HepG2 (cell line): ENCODE results near the gene RARA. TPM values are rescaled to one million over a fixed set of nuclear protein-coding genes. Genes with fewer than 3 reads are reported as not detected.

Experiments
- ADNP ChIP-seq: sonication (generic); formaldehyde crosslinking; IDR thresholded peaks from 2 replicates; pipeline ENCODE4 v1.4.0; 2020; ENCODE audit warnings: missing genetic modification reagents
- ATM ChIP-seq: fragments of 450-650 bp; IDR thresholded peaks from 2 replicates; pipeline ENCODE4 v1.7.1; 2017; ENCODE audit warnings: mild to moderate bottlenecking, borderline replicate concordance
- CBX1 ChIP-seq: IDR thresholded peaks from one replicate; pipeline ENCODE4 v1.6.1; 2016; ENCODE audit warnings: antibody characterized with exemption, low read depth
- GLI4 ChIP-seq: sonication (generic); formaldehyde crosslinking; IDR thresholded peaks from 2 replicates; pipeline ENCODE4 v1.5.1; 2020; ENCODE audit warnings: missing genetic modification reagents, mild to moderate bottlenecking, moderate library complexity, borderline replicate concordance
- HMGA1 ChIP-seq: sonication (generic); formaldehyde crosslinking; conservative IDR thresholded peaks from 2 replicates; pipeline ENCODE4 v1.4.0; 2020; ENCODE audit warnings: missing genetic modification reagents
- KDM5B ChIP-seq: sonication (generic); formaldehyde crosslinking; IDR thresholded peaks from 2 replicates; pipeline ENCODE4 v1.4.0; 2020; ENCODE audit warnings: missing genetic modification reagents, mild to moderate bottlenecking, borderline replicate concordance
- MTF2 ChIP-seq: sonication (generic); formaldehyde crosslinking; IDR thresholded peaks from 2 replicates; pipeline ENCODE4 v1.5.0; 2020; ENCODE audit warnings: missing genetic modification reagents, borderline replicate concordance
- NCOR1 ChIP-seq: fragments of 200-600 bp; sonication (generic); IDR thresholded peaks from 2 replicates; pipeline ENCODE4 v1.7.0; 2017; ENCODE audit warnings: antibody characterized with exemption, low read length, borderline replicate concordance
- NFKB2 ChIP-seq: sonication (generic); formaldehyde crosslinking; IDR thresholded peaks from 2 replicates; pipeline ENCODE4 v1.4.0; 2020; ENCODE audit warnings: missing genetic modification reagents, borderline replicate concordance
- RAD51 ChIP-seq: fragments of 450-650 bp; IDR thresholded peaks from 2 replicates; pipeline ENCODE4 v1.6.1; 2016; ENCODE audit warnings: borderline replicate concordance
- RARA ChIP-seq: IDR thresholded peaks from 2 replicates; pipeline ENCODE4 v1.6.1; 2016; ENCODE audit warnings: missing genetic modification reagents, missing compliant biosample characterization
- RELA ChIP-seq: sonication (generic); formaldehyde crosslinking; IDR thresholded peaks from 2 replicates; pipeline ENCODE4 v1.4.0; 2020; ENCODE audit warnings: missing genetic modification reagents
- ZFY ChIP-seq: sonication (generic); formaldehyde crosslinking; IDR thresholded peaks from 2 replicates; pipeline ENCODE4 v1.4.0; 2020; ENCODE audit warnings: missing genetic modification reagents
- ZNF556 ChIP-seq: sonication (generic); formaldehyde crosslinking; IDR thresholded peaks from 2 replicates; pipeline ENCODE4 v1.4.0; 2020; ENCODE audit warnings: mild to moderate bottlenecking, missing genetic modification reagents, borderline replicate concordance
- ZNF614 ChIP-seq: IDR thresholded peaks from 2 replicates; pipeline ENCODE4 v1.6.1; 2018; ENCODE audit warnings: missing biosample characterization, missing genetic modification reagents, inconsistent platforms, borderline replicate concordance
- ZNF768 ChIP-seq: sonication (generic); formaldehyde crosslinking; IDR thresholded peaks from 2 replicates; pipeline ENCODE4 v1.4.0; 2020; ENCODE audit warnings: missing genetic modification reagents
- polyA plus RNA-seq, 8 experiments: library from polyadenylated mRNA; depleted of rRNA in 3 of 8; stranded (reverse) in 7 of 8; unstranded in 1 of 8; fragments of >200 nt; fragmentation: Illumina TruSeq in 4 of 8; extraction: Trizol in 4 of 8; gene quantifications; 2 replicates each; pipeline versions ENCODE4 v1.2.1 to v1.2.3, GENCODE V29; 2011 to 2016; ENCODE audit warnings: low read depth in 4 of 8, missing spikeins in 1 of 8, mixed read lengths in 1 of 8; ENCODE audit not compliant: insufficient read depth in 1 of 8
- total RNA-seq, 5 experiments: library from RNA; depleted of rRNA; stranded (reverse); fragments of >200 nt; fragmentation: Illumina TruSeq; extraction: Trizol; gene quantifications; 2 replicates each; pipeline ENCODE4 v1.2.3, GENCODE V29; 2016; ENCODE audit warnings: low read depth in 1 of 5
- TF ChIP-seq, protein P1 (sequence below), 2 experiments: sonication (generic) in 1 of 2; formaldehyde crosslinking in 1 of 2; IDR thresholded peaks; 2 replicates each; pipeline versions ENCODE4 v1.6.1 to v1.9.0; 2014 to 2022; ENCODE audit warnings: antibody characterized with exemption in 1 of 2, borderline replicate concordance in 1 of 2, inconsistent platforms in 1 of 2, low read depth in 1 of 2, missing genetic modification reagents in 1 of 2
- TF ChIP-seq, protein P2 (sequence below): sonication (generic); formaldehyde crosslinking; IDR thresholded peaks from 2 replicates; pipeline ENCODE4 v1.8.0; 2022; ENCODE audit warnings: mild to moderate bottlenecking, missing genetic modification reagents, moderate library complexity
- TF ChIP-seq, protein P3 (sequence below): sonication (generic); formaldehyde crosslinking; IDR thresholded peaks from 2 replicates; pipeline ENCODE4 v1.8.0; 2022; ENCODE audit warnings: missing genetic modification reagents, mild to moderate bottlenecking, borderline replicate concordance
- TF ChIP-seq, protein P4 (sequence below): sonication (generic); formaldehyde crosslinking; IDR thresholded peaks from 2 replicates; pipeline ENCODE4 v1.4.0; 2020; ENCODE audit warnings: missing genetic modification reagents; ENCODE audit errors: not compliant biosample characterization

The RARA gene
- total and polyA plus RNA-seq, 2 of the 13 experiments (the other 11 are each of a cell fraction or from before 2014, with no cell fraction given), result 6.4 to 8.6 TPM

GRCh38 chr17:40355123-40355803, 46.3 kb downstream of the RARA start (continued):
- TF ChIP-seq ZNF768 (CRISPR knock-in tag), result no peak
- peak; percentile 20; the same call in 1 of the 2 replicates for TF ChIP-seq NFKB2 (CRISPR knock-in tag)
- TF ChIP-seq HMGA1 (CRISPR knock-in tag), result no peak
- TF ChIP-seq RAD51, result no peak
- TF ChIP-seq ADNP (CRISPR knock-in tag), result no peak
- TF ChIP-seq ZFY, result no peak; the same call in 1 of the 2 replicates
- peak; percentile 78; the same call in 1 of the 2 replicates for TF ChIP-seq ZNF614 (CRISPR knock-in tag)
- TF ChIP-seq, protein P1, sequence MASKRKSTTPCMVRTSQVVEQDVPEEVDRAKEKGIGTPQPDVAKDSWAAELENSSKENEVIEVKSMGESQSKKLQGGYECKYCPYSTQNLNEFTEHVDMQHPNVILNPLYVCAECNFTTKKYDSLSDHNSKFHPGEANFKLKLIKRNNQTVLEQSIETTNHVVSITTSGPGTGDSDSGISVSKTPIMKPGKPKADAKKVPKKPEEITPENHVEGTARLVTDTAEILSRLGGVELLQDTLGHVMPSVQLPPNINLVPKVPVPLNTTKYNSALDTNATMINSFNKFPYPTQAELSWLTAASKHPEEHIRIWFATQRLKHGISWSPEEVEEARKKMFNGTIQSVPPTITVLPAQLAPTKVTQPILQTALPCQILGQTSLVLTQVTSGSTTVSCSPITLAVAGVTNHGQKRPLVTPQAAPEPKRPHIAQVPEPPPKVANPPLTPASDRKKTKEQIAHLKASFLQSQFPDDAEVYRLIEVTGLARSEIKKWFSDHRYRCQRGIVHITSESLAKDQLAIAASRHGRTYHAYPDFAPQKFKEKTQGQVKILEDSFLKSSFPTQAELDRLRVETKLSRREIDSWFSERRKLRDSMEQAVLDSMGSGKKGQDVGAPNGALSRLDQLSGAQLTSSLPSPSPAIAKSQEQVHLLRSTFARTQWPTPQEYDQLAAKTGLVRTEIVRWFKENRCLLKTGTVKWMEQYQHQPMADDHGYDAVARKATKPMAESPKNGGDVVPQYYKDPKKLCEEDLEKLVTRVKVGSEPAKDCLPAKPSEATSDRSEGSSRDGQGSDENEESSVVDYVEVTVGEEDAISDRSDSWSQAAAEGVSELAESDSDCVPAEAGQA (IDR thresholded peaks at IDR 0.05; ENCODE audit: low read depth), result no peak
- TF ChIP-seq, protein P1 (CRISPR knock-in tag; IDR thresholded peaks at IDR 0.05; ENCODE audit: borderline replicate concordance), result no peak
- TF ChIP-seq RELA (CRISPR knock-in tag), result peak; percentile 70; the same call in 1 of the 2 replicates
- no peak for TF ChIP-seq NCOR1
- TF ChIP-seq, protein P2, sequence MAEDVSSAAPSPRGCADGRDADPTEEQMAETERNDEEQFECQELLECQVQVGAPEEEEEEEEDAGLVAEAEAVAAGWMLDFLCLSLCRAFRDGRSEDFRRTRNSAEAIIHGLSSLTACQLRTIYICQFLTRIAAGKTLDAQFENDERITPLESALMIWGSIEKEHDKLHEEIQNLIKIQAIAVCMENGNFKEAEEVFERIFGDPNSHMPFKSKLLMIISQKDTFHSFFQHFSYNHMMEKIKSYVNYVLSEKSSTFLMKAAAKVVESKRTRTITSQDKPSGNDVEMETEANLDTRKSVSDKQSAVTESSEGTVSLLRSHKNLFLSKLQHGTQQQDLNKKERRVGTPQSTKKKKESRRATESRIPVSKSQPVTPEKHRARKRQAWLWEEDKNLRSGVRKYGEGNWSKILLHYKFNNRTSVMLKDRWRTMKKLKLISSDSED (CRISPR knock-in tag), result no peak
- TF ChIP-seq CBX1, result no peak
- TF ChIP-seq, protein P3, sequence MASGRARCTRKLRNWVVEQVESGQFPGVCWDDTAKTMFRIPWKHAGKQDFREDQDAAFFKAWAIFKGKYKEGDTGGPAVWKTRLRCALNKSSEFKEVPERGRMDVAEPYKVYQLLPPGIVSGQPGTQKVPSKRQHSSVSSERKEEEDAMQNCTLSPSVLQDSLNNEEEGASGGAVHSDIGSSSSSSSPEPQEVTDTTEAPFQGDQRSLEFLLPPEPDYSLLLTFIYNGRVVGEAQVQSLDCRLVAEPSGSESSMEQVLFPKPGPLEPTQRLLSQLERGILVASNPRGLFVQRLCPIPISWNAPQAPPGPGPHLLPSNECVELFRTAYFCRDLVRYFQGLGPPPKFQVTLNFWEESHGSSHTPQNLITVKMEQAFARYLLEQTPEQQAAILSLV (CRISPR knock-in tag), result no peak; the same call in 1 of the 2 replicates
- no peak for TF ChIP-seq MTF2
- TF ChIP-seq ATM, result no peak
- TF ChIP-seq ZNF556, result no peak
- TF ChIP-seq KDM5B, result peak; percentile 67; the same call in 1 of the 2 replicates
- TF ChIP-seq, protein P4, sequence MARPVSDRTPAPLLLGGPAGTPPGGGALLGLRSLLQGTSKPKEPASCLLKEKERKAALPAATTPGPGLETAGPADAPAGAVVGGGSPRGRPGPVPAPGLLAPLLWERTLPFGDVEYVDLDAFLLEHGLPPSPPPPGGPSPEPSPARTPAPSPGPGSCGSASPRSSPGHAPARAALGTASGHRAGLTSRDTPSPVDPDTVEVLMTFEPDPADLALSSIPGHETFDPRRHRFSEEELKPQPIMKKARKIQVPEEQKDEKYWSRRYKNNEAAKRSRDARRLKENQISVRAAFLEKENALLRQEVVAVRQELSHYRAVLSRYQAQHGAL (CRISPR knock-in tag), result no peak
- TF ChIP-seq GLI4 (CRISPR knock-in tag), result 0 out of 2 replicates have a peak, but pooled peaks have one; percentile 36
- peak; percentile 4; the same call in 1 of the 2 replicates for TF ChIP-seq RARA (CRISPR knock-in tag)
